GM18517 (cell line): ENCODE results near the gene SLC6A12.

Experiments used
- ATAC-seq: cut with Tn5 transposase; IDR thresholded peaks from one replicate; pipeline ENCODE4 v1.9.1; 2021; ENCODE audit warnings: mild to moderate bottlenecking, moderate library complexity; ENCODE audit not compliant: unreplicated experiment

SLC6A12 gene

DNA sequence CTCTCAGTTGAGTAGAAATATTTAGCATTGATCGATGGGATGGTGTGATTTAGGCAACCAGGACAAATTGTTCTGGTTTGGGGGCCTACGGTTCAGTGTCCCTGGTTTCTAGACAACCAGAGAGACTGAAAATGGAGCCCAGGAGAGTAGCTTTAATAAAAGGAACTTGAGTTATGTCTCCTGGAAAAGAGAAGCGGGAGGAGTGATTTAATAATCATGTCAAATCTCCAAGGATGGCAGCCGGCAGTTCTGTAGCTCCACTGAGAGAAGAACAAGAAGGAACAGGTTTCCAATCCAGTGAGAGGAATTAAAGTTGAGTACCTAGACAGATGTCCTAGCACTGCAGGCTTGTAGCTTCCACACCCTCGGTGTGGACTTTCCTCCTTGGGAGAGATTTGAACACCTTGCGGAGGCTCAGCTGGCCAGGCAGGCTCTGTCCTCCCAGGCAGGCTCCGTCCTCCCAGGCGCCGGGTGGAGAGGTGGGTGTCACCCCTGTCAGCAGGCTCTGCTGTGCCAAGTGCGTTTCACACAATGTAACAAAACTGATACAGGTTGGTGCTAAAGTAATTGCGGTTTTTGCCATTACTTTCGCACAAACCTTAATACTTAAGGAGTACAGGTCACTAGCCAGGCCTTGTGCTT, 45.9 kb downstream of the SLC6A12 start:
- ATAC-seq: no peak

DNA sequence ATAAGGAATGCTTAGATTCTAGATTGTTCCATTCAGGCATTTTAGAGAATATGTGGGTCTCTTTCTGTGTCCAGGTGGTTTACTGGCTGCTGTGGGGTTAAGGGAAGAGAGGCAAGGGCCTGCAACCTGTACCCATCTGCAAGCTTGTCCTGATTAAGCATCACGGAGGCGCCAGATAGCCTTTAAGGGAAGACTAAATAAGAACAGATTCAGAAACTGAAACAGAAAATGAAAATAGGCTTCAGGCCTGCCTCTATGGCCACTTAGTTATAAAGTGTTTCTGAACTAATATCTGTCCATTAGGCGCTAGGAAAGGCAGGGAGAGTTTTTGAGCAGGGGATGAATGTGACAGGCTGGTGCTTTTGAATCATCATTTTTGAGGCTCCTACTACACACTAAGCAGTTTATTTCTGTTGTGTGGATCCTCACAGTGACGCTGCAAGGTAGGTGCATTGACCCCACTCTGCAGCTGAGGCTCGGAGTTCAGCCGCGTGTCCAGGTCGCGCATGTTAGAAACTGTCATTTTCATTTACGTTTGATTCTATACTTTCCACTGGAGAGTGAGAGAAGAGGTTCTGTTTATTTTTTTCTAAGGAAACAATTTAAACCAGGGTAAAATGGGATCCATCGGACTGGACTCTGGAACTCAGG, 47.4 kb downstream of the SLC6A12 start:
- no peak for ATAC-seq

DNA sequence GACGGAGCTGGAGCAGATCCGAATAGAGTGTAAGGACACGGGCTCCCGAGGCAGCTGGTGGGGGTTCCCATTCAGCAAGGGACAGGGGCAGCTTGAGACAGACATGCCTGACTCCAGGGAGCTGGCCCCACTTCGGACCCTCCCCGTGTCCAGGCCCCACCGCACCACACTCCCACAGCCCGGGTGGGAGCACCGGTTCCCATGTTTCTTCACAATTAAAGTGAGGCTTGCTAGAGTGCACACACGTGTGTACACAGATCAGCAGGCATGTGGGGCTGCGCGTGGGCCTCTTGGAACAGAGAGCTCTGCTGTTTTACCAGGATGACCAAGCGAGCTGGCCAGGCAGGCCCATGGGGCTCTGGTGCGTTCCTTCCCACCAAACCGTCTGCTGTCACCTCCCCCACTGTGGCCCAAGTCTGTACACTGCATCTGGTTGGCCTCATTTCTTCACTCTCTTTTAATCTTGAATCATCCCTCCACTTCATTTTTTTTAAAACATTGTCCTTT, 48.0 kb downstream of the SLC6A12 start:
- no peak for ATAC-seq

DNA sequence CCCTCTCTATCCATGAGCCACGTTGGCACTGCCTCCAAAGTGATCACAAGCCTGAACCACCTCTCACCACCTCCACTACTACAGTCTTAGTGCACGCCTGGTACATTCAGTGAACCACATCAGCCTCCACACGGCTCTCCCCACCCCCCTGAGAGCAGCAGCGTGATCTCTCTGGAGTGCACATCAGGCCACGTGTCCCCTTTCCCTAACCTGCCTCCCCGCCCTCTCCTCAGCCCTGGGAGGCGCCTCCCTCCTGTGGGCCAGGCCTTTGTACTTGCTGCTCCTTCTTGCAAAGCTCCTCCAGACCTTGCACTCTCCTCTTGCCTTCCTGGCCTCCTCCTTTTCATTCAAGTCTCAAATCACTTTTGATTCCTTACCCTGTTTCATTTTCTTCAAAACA, 49.8 kb downstream of the SLC6A12 start:
- no peak for ATAC-seq

DNA sequence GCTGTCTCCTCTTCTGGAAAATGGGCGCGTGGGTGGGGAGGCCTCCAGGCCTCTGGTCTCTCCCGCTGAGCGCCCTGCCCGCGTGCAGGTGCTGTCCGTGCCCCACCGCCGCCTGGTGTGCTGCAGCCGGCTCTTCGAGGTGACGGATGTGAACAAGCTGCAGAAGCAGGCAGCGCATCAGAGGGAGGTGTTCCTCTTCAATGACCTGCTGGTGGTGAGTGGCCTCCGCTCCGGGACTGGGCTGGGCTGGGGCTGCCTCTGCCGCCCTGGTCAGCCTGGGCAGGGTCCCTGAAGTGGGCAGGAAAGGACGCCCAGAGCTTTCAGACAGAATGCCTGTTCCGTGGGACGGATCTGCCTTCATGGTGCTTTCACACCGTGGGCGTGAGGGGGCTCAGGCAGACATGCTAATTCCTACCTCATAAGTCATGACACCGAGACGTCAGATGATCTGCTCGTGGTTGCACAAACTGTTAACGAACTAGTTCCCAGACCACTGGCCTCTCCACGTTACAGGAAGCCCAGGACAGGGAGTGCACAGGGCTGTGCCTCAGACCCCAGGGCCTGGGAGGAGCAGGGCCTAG, 50.5 kb downstream of the SLC6A12 start:
- no peak for ATAC-seq

DNA sequence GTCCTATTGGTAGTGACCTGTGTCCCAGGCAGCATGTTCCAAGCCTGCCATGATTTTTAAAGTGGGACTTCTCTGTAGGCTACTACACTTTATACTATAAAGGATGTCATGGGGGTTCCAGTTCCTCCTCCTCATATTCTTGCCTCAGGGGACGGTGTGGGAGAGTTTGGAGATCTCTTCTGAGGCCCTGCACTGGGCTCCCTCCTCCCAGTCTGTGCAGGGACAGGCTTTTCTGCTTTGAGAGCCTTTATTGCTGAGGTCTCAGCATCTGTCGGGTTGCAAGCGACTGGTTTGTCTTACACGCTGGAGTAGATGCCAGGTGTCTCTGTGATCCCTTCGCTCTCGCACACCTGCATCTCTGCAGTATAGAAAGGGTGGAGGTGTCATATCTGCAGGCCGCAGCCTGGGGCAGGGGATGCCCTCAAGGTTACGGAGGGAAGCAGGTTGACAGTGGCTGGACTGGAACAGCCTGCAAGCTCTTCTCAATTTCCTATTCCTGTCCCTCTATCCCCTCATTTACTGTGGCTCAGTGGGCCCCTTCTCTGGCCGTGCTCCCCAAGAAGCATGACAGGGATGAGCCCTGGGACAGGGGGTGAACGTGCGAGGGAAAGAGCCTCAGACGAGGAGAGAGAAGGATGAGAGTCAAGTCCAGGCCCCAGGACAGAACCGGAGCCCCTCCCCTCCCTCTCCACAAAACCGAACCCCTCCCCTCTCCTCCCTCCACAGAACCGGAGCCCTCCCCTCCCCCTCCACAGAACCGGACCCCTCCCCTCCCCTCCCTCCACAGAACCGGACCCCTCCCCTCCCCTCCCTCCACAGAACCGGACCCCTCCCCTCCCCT, 51.3 kb downstream of the SLC6A12 start:
- ATAC-seq: no peak

DNA sequence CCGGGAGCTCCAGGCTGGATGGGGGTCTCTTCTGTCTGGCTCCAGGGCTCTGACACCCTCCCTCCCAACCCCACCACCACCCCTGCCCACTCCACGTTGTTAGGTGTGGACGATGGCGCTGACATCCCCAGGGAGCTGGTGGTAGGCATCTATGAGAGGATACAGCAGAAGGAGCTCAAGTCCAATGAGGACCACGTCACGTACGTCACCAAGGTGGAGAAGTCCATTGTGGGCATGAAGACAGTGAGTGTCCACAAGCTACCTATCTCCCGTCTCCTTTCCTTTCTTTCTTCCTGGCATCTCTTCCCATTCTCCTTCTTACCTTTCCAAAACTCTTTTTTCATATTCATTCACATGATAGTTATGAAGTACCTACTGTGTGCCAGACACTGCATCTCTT, 52.1 kb downstream of the SLC6A12 start:
- ATAC-seq: no peak

DNA sequence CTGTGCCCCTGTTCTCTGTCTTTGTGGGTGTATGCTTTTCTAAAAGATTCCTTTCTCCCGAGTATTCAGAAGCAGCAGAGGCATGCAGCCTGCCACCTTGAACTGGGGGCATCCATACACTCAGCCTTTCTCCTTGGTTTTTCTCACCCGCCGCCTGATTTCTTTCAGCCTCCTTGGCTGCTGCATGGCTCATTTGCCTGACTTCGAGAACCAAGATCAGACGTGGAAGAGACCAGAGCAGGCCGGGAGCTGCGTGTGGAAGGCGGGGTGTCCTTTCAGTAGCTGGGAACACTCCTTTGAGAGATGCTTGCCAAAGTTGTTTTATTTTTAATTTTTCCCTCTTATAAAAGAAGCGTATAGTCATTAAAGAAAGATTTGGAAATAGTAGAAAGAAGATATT, 53.1 kb downstream of the SLC6A12 start:
- ATAC-seq: no peak

DNA sequence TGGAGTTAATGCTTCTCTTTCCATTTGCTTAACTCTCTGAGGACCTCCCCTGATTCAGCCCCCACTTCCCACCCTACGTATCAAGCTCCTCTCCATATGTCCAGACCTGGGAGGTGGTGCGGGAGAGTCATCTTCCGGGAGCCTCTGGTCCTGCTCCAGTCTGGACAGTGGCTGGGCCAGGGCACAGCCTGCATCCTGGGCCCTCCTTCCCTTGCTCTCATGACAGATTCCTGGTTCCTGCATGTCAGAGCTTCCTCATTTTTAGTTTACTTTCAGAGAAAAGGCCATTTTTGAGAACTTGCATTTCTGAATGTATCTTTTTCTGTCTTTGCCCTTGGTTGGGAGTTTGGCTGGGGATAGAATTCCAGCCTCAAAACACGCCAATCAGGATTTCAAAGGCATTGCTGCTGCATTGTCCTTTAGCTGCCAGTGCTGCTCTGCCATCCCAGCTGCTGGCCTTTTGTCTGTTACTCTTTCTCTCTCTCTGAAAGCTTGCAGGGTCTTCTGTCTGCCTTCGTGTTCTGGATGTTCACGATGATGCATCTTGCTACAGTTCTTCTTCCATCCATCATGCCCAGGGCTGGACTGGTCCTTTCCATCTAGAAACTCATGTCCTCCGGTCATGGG, 54.7 kb downstream of the SLC6A12 start:
- ATAC-seq: no peak

DNA sequence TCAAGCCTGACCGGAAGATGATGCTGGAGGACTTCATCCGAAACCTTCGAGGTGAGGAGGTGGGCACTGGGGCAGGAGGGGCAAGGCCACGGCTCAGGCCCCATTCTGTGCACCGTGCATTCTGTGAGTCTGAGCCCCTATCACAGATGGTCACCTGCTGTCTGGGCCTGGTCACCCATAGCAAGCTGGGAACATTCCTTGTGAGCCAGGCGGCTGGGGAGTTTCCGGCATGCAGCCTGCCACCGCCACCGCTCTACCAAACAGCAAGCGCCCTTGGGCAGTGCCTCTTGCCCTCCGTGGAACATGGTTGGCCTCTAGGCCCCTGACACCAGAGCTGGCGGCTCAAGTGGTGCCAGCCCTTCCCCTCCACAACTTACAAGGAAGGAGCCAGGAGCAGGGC, 56.3 kb downstream of the SLC6A12 start:
- no peak for ATAC-seq

DNA sequence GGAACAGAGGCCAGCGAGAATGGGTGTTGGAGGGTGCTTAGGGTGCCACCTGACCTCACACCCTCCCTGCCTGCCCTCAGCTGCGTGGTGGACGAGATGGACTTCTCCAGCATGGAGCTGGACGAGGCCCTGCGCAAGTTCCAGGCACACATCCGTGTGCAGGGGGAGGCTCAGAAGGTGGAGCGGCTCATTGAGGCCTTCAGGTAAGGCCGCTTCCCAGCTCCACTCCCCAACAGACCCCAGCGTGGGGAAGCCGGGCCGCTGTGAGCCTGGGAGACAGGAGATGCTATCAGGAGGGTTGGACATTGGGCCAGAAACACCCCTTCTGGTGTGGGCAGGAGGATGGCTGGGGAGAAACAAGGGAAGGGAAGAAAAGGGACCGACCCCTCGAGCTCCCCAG, 57.0 kb downstream of the SLC6A12 start:
- no peak for ATAC-seq

DNA sequence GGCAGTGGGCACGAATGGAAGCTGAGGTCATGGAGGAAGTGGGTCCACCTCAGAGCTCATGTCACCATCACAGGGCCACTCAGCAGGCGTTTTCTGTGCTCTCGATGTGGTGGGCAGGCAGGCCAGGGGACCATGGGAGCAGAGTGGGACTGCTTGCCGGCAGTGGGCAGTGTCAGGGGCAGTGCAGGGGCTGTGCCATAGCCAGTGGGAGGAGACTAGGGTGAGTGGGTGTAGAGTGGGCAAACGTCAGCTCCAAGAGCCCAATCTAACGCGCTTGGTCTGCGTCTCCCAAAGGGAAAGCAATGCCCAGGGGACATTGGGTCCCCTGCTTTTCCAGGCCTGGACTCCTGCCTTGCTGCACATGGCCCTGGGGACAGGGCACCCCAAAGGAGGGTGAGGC, 58.3 kb downstream of the SLC6A12 start:
- no peak for ATAC-seq

DNA sequence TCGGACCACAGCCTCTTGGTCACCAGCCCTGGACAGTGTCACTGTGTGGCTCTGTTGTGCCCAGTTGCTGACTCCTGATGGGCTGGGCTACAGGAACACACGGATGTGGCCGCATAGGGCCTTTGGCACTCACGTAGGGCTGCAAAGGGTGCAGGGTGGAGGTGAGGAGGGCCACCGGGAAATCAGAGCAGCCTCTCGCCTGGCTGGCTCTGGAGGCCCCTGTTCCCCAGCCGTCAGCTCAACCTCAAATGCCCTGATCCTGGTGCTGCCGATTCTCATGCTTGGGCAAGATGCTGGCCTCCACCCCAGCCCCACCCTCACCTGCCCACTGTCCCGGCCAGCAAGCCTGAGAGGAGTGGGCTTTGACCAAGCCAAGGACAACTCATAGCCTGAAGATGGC, 59.0 kb downstream of the SLC6A12 start:
- ATAC-seq: no peak

DNA sequence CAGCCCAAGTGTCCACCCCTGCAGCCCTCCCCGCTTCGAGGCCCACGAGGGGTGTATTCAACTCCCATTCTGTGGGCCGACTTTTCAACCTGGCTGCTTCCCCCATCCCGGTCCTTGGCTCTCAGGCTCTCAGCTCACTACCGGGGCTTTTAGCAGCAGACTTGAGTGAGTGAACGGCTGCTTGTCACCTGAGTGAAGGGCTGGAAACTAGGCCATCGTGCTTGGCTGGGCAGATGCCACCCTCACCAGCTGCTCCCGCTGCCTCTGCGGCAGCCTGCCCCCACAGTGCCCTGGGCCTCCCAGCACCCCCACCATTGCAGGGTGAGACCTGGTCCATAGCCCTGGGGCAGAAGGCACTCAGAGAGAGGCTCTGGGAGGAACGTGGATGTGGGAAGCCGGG, 59.9 kb downstream of the SLC6A12 start:
- no peak for ATAC-seq

DNA sequence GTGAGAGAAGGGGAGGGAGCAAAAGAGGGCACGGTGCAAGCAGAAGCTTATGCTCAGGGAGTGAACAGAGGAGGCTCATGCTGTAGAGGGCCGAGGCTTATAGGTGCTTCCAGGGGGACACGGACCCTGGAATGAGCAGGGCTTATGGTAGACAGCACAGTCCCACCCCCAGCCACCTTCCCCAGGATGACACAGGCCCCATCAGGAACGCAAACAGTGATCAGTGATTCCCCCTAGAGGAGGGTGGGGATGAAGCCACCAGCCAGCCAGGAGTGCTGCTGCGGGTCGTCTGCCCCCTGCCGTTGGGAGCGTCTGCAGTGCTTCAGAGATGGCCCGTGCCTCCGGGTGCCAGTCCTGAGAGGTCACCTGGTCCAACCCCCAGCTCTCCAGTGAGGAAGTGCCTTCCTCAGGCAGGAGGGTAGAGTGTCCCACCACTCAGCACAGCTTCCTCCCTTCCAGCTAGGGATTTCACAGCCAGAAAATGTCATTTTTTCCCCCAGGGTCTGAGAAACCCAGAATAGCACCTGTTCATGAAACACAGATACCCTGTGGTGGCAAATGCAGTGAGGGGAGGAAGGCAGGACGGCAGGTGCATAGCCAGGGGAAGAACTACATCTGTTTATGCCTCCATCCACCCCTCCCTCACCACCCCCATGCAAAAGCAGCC, 60.7 kb downstream of the SLC6A12 start:
- no peak for ATAC-seq

DNA sequence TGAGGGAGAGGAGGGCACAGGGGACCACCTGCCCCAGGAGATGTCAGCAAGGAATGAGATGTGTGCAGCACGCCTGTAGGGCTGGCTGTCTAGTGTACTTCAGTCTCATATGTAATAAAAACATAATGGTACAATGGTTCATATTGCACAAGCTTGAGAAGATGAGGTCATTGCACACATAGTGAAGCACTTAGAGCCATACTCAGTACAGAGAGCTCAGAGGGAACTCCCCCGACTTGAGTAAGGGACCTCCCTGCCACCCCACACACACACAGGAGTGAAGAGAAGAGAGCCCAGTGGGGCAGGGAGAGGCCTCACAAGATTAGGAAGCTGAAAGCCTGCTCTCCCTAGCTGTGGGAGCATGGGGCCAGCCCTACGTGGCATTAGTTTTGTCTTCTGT, 61.5 kb downstream of the SLC6A12 start:
- ATAC-seq: no peak

DNA sequence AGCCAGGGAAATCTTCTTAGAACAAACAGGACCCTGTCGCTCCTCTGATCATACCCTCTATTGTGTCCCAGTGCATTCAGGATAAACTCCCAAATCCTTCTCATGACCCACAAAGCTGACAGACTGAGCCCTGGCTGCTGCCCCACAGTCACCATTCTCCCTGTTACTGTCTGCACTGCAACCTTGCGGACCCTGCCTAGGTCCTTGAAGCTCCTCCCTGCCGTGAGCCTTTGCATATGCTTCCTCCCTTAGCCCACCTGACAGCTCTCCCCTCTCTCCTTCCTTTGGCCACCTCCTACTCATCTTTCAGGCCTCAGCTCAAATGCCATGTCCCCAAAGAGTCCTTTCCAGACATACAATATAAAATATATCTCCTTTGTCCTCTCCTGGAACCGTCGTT, 62.4 kb downstream of the SLC6A12 start:
- ATAC-seq: no peak

DNA sequence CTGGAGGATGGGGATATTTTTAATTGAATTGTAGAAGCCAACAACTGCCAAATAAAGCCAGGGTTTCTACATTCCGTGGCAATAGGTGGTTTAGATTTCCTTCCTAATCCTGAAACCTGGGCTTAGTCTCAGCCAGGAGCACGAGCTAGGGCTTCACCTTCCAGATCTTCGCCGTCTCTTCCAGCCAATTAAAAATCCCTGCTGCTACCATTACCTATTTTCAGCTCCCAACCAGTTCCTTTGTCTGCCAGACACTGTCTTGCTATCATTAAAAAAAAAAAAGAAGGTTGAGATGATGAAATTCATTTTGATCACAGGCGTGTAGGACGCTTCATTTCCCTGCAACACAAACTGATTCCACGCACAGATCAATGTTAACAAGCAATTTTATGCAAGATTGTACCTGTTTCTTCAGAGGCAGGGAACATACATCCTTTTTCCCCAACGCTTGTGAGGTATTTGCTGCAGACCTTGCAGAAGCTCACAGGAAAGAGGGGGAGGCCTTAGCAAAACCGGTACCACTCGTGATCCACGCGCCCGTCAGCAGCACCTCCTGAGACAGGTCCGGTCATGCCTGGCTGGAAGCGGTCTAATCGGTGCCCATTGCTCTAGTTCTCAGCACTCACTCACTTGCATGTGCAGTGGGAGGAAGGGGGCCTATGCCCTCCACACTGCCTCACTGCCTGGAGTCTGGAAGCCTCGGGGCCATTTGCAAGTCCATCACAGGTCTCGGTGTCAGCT, 65.1 kb downstream of the SLC6A12 start:
- no peak for ATAC-seq

DNA sequence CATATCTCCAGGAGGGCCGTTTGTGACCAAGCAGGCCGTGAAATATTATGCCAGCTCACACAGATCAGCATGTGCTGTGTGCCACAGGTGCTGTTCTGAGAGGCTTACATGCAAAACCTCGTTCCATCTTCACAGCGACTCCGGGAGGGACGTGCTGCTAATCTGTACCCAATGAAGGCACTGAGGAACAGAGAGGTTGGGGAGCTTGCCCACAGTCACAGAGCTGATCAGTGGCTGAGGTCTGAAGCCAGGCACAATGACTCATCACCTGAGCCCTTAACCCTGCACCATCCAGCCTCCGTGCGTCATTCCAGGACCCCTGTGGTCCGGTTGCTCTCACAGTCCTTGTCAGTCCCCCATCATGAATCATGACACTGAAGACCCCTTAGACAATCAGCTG, 66.7 kb downstream of the SLC6A12 start:
- no peak for ATAC-seq
